ENCODE results near the gene GRN.
"Not testable (repeated sequence)": the region's sequence is repeated elsewhere in the genome, so short reads cannot be mapped to it uniquely, and the experiment has no call there.

Gene GRN

DNA sequence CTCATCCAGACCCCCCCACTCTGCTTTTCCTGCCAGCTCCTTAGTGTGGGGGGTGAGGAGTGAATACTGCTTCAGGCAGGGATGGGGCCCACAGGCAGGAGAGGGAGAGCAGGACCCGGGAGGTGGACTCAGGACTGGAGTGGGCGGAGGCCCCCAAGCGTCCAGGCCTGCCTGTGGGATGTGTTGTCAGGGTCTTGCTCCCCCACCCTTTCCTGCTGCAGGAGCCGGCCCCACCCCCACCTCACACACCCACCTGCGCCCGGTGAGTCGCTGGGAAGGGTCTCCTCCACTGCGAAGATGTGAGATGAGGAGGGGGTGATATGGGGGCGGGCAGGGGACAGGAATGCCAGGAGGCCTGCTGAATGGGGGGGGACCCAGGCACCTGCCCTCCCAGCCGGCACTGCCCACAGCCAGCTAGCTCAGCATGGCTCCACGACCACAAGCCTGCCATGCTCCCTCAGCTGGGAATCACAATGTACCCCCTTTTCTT, 17.4 kb downstream of the GRN start:
- no peak for DNase-seq

DNA sequence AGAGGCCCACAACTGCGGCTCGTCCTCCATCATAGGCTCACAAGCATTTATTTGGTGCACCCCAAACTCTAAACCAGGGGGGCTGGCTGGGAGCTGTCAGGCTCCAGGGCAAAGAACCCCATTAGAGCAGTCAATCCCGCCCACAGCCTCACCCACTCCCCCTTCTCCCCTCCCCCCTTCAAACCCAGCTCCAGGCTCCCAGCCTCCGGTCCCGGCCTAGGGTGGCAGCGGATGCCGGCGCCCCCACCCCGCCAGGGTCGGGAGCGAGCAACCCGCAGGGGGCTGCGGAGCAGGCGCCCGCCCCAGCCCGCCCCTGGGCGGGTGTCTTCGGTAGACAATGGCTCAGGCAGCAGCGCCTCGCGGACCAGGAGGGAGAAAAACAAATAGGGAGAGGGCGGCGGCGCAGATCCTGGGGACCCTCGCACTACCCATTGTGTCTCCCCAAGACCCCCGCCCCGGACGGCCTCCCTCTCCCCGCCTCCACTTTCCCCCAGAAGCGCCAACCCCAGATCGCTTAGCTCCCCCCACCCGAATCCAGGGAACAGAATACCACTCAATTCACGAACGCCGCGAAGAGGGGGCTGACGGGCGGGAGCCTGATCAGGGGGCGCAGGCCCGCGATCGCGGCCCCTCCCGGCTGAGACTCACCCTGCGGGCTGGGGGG, 18.0 kb downstream of the GRN start:
- peak; percentile 50 for DNase-seq

DNA sequence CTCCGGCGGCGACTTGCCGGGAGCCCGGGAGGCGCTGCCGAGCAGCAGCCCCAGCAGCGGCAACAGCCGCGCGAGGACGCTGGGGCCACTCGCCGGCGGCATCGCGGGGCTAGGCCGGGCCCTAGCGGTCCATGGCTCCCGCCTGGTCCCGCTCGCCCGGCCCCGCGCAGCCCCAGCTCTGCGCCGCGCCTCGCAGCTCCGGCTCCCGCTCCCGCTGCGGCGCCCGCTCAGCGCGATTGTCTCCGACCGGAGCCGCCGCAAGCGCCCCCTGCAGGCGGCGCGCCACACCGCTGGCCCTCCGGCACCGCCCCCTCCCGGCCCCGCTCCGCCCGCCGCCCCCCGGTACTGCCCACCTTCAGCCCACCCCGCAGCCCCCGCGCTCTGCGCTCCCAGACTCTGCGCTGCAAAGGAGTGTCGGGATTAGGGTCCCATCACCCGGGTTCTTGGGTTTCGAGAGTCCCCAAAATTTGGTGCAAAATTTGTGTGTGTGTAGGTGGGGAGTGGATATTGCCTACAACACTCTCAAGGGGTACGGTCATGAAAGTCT, 18.6 kb downstream of the GRN start, which contains the start of gene FAM171A2:
TSS of gene FAM171A2 (minus strand) at position 241 of the 547 bp plus-strand sequence. CDS start at position 102, 139 bp downstream.
- DNase-seq, result peak; percentile 81

GRCh38 chr17:44365051-44365450, 19.9 kb downstream of the GRN start:
- not testable (repeated sequence) for DNase-seq

- peak; percentile 46 for DNase-seq
These were observed 22.3 kb downstream of the GRN start for GRCh38 chr17:44367231-44367979.

DNA sequence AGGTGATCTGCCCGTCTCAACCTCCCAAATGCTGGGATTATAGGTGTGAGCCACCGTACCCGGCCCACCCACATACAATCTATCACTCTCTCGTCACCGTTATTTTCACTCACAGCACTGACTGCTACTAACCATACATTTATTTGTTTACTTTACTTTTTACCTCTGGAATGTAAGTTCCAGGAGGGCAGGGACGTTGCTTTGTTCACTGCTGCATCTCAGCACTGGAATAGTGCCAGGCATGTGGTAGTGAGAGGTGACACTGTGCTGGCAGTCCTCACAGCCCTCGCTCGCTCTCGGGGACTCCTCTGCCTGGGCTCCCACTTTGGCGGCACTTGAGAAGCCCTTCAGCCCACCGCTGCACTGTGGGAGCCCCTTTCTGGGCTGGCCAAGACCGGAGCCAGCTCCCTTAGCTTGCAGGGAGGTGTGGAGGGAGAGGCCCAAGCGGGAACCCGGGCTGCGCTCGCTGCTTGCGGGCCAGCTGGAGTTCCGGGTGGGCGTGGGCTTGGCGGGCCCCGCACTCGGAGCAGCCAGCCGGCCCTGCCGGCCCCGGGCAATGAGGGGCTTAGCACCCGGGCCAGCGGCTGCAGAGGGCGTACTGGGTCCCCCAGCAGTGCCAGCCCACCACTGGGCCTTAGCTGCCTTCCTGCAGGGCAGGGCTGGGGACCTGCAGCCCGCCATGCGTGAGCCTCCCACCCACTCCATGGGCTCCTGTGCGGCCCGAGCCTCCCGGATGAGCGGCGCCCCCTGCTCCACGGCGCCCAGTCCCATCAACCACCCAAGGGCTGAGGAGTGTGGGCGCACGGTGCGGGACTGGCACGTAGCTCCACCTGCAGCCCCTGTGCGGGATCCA, 23.5 kb downstream of the GRN start:
- not testable (repeated sequence) for DNase-seq

DNA sequence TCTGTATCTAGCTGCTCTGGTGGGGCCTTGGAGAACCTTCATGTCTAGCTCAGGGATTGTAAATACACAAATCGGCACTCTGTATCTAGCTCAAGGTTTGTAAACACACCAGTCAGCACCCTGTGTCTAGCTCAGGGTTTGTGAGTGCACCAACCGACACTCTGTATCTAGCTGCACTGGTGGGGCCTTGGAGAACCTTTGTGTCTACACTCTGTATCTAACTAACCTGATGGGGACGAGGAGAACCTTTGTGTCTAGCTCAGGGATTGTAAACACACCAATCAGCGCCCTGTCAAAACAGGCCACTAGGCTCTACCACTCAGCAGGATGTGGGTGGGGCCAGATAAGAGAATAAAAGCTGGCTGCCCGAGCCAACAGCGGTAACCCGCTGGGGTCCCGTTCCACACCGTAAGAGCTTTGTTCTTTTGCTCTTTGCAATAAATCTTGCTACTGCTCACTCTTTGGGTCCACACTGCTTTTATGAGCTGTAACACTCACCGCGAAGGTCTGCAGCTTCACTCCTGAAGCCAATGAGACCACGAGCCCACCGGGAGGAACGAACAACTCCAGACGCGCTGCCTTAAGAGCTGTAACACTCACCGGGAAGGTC, 24.4 kb downstream of the GRN start:
- DNase-seq, result peak; percentile 72

DNA sequence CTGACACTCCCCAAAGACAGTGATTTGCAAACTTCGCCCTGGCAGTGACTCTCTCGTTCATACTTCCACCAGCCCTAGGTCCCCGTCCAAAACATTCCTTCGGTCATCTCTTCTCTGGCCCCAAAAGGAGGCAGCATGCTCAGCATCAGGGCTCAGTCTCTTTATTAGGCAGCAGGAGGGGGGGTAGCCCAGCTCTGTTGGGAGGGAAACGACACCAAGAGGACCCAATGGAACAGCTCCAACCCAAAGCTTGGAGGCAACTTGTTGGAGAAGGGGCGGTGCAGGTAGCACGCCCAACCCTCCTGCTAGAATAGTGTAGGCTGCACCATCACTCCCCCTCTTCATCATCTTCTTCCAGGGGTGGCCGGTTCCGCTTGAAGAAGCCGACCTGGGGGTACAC, 26.9 kb downstream of the GRN start:
- DNase-seq, result no peak

DNA sequence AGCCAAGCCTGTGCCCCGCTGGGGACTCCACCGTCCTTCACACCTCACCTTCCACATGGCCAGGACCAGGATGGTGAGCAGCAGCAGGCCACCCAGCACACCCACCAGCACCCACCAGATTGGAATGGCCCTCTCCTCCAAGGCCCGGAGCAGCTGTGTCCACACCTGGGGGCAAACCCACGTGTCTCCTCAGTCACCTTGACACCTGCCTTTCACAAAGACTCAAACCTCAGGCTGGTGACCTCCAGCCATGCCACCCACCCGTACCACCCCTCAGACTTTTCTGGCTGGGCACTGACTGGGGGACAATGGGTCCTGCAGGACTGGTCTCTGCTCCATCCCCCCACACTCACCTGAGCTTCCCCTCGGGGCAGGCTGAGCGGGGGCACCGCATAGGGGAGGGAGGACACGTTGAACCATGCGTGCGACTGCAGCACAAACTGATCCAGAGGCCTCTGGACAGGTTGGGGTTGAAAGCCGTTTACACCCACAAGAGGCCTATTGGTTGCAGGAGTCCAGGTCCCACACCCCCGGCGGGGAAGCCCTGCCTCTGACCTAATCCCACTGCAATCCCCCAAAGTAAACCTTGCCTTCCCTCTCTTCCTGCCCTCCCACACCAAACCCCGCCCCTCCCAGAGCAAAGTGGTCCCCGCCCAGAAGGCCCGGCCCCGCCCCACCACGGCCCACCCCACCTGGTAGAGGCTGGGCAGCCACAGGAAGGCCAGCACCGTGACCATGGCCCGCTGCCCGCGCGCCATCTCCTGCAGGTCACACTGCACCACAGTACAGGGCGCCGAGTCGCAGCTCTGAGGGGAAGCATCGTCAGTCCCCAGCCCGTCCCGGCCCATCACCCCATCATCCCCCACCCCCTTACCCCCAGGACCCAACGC, 29.4 kb downstream of the GRN start:
- DNase-seq, result no peak

- no peak for DNase-seq
These were observed 30.3 kb downstream of the GRN start for GRCh38 chr17:44375196-44376017.

GRCh38 chr17:44376124-44376523, 31.0 kb downstream of the GRN start:
- peak; percentile 53 for DNase-seq

- no peak for DNase-seq
These were observed 31.7 kb downstream of the GRN start for GRCh38 chr17:44376779-44377178.

DNA sequence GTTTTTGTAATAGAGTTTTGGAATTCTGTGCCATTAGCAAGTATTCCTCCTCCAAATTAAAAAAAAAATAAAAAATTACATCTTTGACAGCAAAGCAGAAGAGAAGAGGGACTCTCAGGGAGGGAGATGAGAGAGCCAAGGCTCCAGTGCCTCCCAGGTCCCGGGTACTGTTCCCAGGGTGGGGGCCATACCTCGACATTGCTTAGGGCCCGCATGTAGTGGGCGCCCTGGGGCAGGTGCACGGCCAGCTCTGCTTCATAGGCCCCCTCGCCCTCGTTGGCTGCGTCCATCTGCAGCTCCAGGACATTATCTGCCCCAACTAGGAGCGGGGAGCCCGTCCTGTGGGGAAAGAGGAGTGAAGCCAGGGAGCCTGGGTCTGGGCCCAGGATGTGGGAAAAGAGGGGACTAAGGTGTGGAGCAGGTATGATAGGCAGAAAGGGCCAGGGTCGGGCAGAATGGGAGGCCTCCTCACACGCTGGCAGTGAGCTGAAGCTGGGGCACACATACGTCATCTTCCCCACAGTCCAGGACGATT, 33.1 kb downstream of the GRN start:
- no peak for DNase-seq

DNA sequence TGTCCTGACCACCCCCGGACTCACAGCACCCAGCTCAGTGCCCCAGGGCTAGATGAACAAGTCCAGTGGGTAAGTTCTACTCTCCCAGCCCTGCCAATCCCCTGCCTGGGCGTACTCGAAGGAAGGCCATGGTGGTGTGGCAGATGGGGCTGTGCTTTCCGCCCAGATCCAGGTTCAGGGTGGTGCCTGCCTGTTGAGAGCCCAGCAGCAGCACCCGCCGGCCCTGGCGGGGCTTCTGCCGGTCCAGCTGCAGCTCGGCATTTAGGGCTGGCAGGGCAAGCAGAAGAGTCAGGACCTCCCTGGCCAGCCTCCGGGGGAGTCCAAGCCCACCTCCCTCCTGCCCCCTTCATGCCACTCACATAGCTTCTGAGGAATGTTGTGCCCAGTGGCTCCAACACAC, 34.8 kb downstream of the GRN start:
- no peak for DNase-seq

DNA sequence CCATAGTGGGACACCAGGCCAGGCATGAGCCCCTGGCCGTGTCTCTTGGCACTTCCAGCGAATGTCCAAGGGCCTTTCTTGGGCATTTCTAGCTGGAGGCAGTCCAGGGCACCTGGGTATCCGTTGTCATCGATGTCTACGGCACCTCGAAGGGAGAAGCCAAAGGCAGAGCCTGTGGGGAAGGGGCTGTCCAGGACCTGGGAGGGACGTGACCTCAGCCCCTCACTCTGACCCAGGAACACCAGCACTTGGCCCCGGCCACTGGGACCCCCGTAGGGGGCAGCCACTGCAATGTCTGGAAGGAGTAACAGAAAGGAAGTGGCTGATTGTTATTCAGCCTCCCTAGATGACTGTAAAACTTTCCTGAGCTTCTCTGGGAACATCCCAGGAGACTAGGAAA, 35.7 kb downstream of the GRN start:
- DNase-seq, result no peak

GRCh38 chr17:44381810-44382305, 36.8 kb downstream of the GRN start:
- no peak for DNase-seq

- no peak for DNase-seq
These were observed 37.8 kb downstream of the GRN start for GRCh38 chr17:44382917-44383316.

DNA sequence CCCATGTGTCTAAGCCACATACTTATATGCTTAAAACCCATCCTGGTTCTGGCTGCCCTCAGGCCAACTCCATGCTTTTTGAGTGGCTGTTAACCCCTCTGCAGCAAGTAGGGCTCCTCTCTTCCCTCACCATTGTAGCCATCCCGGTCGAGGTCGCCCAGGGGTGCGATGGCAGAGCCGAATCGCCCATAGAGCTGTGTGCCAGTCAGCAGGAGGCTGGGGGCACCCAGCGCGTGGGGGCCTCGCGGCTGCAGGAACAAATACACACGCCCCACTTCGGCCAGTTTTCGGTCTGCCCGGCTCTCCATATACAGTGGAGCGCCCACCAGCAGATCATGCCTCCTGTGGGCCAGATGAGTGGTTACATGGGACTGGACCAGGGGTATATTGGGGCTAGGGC, 38.3 kb downstream of the GRN start:
- DNase-seq, result no peak

- DNase-seq, result no peak
These were observed 38.8 kb downstream of the GRN start for GRCh38 chr17:44383861-44384260.

GRCh38 chr17:44384281-44384822, 39.2 kb downstream of the GRN start:
- no peak for DNase-seq
